IMR-90 (cell line): Measurements from ENCODE around the gene RAB20. TPM values are rescaled to one million over a fixed set of nuclear protein-coding genes. Genes with fewer than 3 reads are reported as not detected.

Source experiments
- ATAC-seq: fragments of 200-7000 bp; cut with Tn5 transposase; 2 replicates; pipeline ENCODE4 v1.9.1; 2020; ENCODE audit warnings: low read depth, mild to moderate bottlenecking, moderate library complexity
- BruUV-seq: library from RNA; stranded (reverse); fragments of 400-500 nt; replicated peaks from 2 replicates; lab custom pipeline; 2021; lab: Mats Ljungman, UMichigan
- CTCF ChIA-PET: fragments of 300-600 bp; formaldehyde crosslinking; extraction: SDS; loops from one replicate; lab custom pipeline; 2021; ENCODE audit warnings: antibody characterized with exemption; lab: Yijun Ruan, JAX
- POLR2A ChIA-PET: fragments of 300-600 bp; sonication (Branson Sonifier 250); formaldehyde crosslinking; loops from one replicate; lab custom pipeline; 2022; ENCODE audit warnings: antibody characterized with exemption; ENCODE audit not compliant: unreplicated experiment; lab: Charles Lee
- DNase-seq: peaks from one replicate; pipeline ENCODE4 v3.0.0; 2013
- H2AFZ ChIP-seq: replicated peaks from 2 replicates; pipeline ENCODE3; 2013; ENCODE audit warnings: low read length, mild to moderate bottlenecking; ENCODE audit not compliant: poor library complexity
- H2AK5ac ChIP-seq: 2 replicates; pipeline ENCODE4 v1.6.1; 2013; ENCODE audit warnings: low read depth, low read length, inconsistent platforms
- H2AK9ac ChIP-seq: replicated peaks from 2 replicates; pipeline ENCODE3; 2013; ENCODE audit warnings: mild to moderate bottlenecking, low read depth, low read length, moderate library complexity; ENCODE audit not compliant: poor library complexity
- H2BK120ac ChIP-seq: 2 replicates; pipeline ENCODE4 v1.6.1; 2013; ENCODE audit warnings: low read depth, low read length, inconsistent platforms
- H2BK15ac ChIP-seq: 3 replicates; pipeline ENCODE4 v1.6.1; 2013; ENCODE audit warnings: low read depth, low read length, inconsistent platforms
- H2BK20ac ChIP-seq: 2 replicates; pipeline ENCODE4 v1.6.1; 2013; ENCODE audit warnings: low read depth, mild to moderate bottlenecking, inconsistent platforms, low read length, moderate library complexity
- H2BK5ac ChIP-seq: 2 replicates; pipeline ENCODE4 v1.6.1; 2013; ENCODE audit warnings: mild to moderate bottlenecking, low read depth, low read length, inconsistent platforms; ENCODE audit not compliant: poor library complexity, severe bottlenecking
- H3K14ac ChIP-seq: replicated peaks from 2 replicates; pipeline ENCODE4 v1.6.1; 2013; ENCODE audit warnings: low read depth, low read length, inconsistent platforms
- H3K18ac ChIP-seq: 2 replicates; pipeline ENCODE4 v1.6.1; 2013; ENCODE audit warnings: low read depth, low read length, control low read depth
- H3K23ac ChIP-seq: 2 replicates; pipeline ENCODE4 v1.6.1; 2013; ENCODE audit warnings: low read depth, low read length, inconsistent platforms
- H3K27ac ChIP-seq: 2 replicates; pipeline ENCODE4 v1.5.1; 2013; ENCODE audit warnings: mild to moderate bottlenecking, control low read depth, low read length; ENCODE audit not compliant: insufficient read depth
- H3K27me3 ChIP-seq: 2 replicates; pipeline ENCODE4 v1.6.1; 2013; ENCODE audit warnings: low read length; ENCODE audit not compliant: control insufficient read depth, insufficient read depth
- H3K36me3 ChIP-seq: 2 replicates; pipeline ENCODE4 v1.6.1; 2013; ENCODE audit warnings: low read length, mixed read lengths; ENCODE audit not compliant: control insufficient read depth, insufficient read depth
- H3K4ac ChIP-seq: 2 replicates; pipeline ENCODE4 v1.6.1; 2013; ENCODE audit warnings: low read depth, low read length, inconsistent platforms
- H3K4me1 ChIP-seq: 2 replicates; pipeline ENCODE4 v1.6.1; 2013; ENCODE audit warnings: low read length, mixed read lengths; ENCODE audit not compliant: control insufficient read depth, insufficient read depth
- H3K4me2 ChIP-seq: 2 replicates; pipeline ENCODE4 v1.6.1; 2013; ENCODE audit warnings: low read depth, mild to moderate bottlenecking, control low read depth, low read length, moderate library complexity
- H3K4me3 ChIP-seq: 2 replicates; pipeline ENCODE4 v1.5.1; 2013; ENCODE audit warnings: low read depth, mild to moderate bottlenecking, control low read depth, low read length, moderate library complexity; ENCODE audit not compliant: insufficient read depth
- H3K56ac ChIP-seq: 2 replicates; pipeline ENCODE4 v1.6.1; 2013; ENCODE audit warnings: low read length, inconsistent platforms; ENCODE audit not compliant: insufficient read depth; ENCODE audit errors: extremely low read depth
- H3K79me1 ChIP-seq, 2 experiments: 2 replicates each; pipeline ENCODE4 v1.6.1; 2013; ENCODE audit warnings: low read length in 2 of 2, inconsistent platforms in 1 of 2, low read depth in 1 of 2
- H3K9ac ChIP-seq: 2 replicates; pipeline ENCODE4 v1.6.1; 2013; ENCODE audit warnings: low read depth, low read length, control low read depth
- H3K9me1 ChIP-seq: 2 replicates; pipeline ENCODE4 v1.6.1; 2013; ENCODE audit warnings: low read length, inconsistent platforms; ENCODE audit not compliant: insufficient read depth
- H3K9me3 ChIP-seq: 2 replicates; pipeline ENCODE4 v1.6.1; 2013; ENCODE audit warnings: low read length; ENCODE audit not compliant: control insufficient read depth, insufficient read depth
- H4K20me1 ChIP-seq: 2 replicates; pipeline ENCODE4 v1.6.1; 2013; ENCODE audit warnings: low read length, inconsistent platforms; ENCODE audit not compliant: insufficient read depth
- H4K5ac ChIP-seq: 2 replicates; pipeline ENCODE4 v1.6.1; 2013; ENCODE audit warnings: mild to moderate bottlenecking, low read depth, low read length, control low read depth
- H4K8ac ChIP-seq, 2 experiments: 2 replicates each; pipeline ENCODE4 v1.6.1; 2013; ENCODE audit warnings: low read depth in 2 of 2, low read length in 2 of 2, control low read depth in 1 of 2, inconsistent platforms in 1 of 2
- H4K91ac ChIP-seq: 2 replicates; pipeline ENCODE4 v1.6.1; 2013; ENCODE audit warnings: low read depth, low read length, inconsistent platforms; ENCODE audit not compliant: insufficient read depth
- BHLHE40 ChIP-seq: fragments of 150-350 bp; IDR thresholded peaks from 2 replicates; pipeline ENCODE4 v1.6.1; 2016; ENCODE audit warnings: mild to moderate bottlenecking, low read depth, low read length
- CEBPB ChIP-seq: IDR thresholded peaks from 2 replicates; pipeline ENCODE4 v1.6.1; 2012; ENCODE audit warnings: low read depth, low read length, improper control_type of control experiment
- CHD1 ChIP-seq: IDR thresholded peaks from 2 replicates; pipeline ENCODE4 v1.6.1; 2012; ENCODE audit warnings: low read depth, low read length, improper control_type of control experiment
- MAZ ChIP-seq: IDR thresholded peaks from 2 replicates; pipeline ENCODE4 v1.6.1; 2012; ENCODE audit warnings: low read depth, mild to moderate bottlenecking, low read length, improper control_type of control experiment, moderate library complexity, borderline replicate concordance
- MXI1 ChIP-seq: IDR thresholded peaks from 2 replicates; pipeline ENCODE4 v1.6.1; 2012; ENCODE audit warnings: low read depth, mild to moderate bottlenecking, low read length, moderate library complexity, borderline replicate concordance
- RAD21 ChIP-seq: IDR thresholded peaks from 2 replicates; pipeline ENCODE4 v1.6.1; 2012; ENCODE audit warnings: low read length, improper control_type of control experiment
- RFX5 ChIP-seq: IDR thresholded peaks from 2 replicates; pipeline ENCODE4 v1.8.0; 2012; ENCODE audit warnings: low read depth, mild to moderate bottlenecking, low read length, moderate library complexity
- SMC3 ChIP-seq: fragments of 150-350 bp; IDR thresholded peaks from 2 replicates; pipeline ENCODE4 v1.6.1; 2016; ENCODE audit warnings: low read depth, mild to moderate bottlenecking, antibody characterized with exemption, low read length, moderate library complexity
- WGBS, 2 experiments: methylation state at CpG; one replicate each; pipeline versions ENCODE4 v1.1.5 to v1.1.7; 2013; ENCODE audit warnings: missing lambda C conversion rate in 2 of 2; ENCODE audit not compliant: insufficient read length in 1 of 2; ENCODE audit errors: extremely low coverage in 2 of 2; 5-methylcytosine and 5-hydroxymethylcytosine counted together
- dilution Hi-C: fragments of 300-500 bp; cut with HindIII; formaldehyde crosslinking; loops from one replicate; pipeline ENCODE4 v1.14.3; 2018; ENCODE audit warnings: low sequenced_read_pairs; ENCODE audit not compliant: unreplicated experiment
- in situ Hi-C: fragments of 300-500 bp; cut with MboI; formaldehyde crosslinking; loops from 3 replicates; pipeline ENCODE4 v1.14.3; 2019; ENCODE audit warnings: low sequenced_read_pairs, inconsistent platforms, mixed read lengths
- intact Hi-C: fragments of 100-400 bp; cut with micrococcal nuclease; formaldehyde crosslinking; loops from 2 replicates; pipeline ENCODE4 v1.10.0; 2022
- polyA plus RNA-seq, 3 experiments: library from polyadenylated mRNA; depleted of rRNA; stranded (reverse); fragments of >200 nt; gene quantifications; 2 replicates each; pipeline ENCODE4 v1.2.3, GENCODE V29; 2012; ENCODE audit warnings: low replicate concordance in 1 of 3
- total RNA-seq: library from RNA; depleted of rRNA; stranded (reverse); fragments of >200 nt; gene quantifications from 2 replicates; pipeline ENCODE4 v1.2.3, GENCODE V29; 2012
- TF ChIP-seq, protein P1 (sequence below): conservative IDR thresholded peaks from 2 replicates; pipeline ENCODE4 v1.5.1; 2012; ENCODE audit warnings: mild to moderate bottlenecking, low read depth, low read length, improper control_type of control experiment
- TF ChIP-seq, protein P2 (sequence below): fragments of 150-350 bp; IDR thresholded peaks from 2 replicates; pipeline ENCODE4 v1.6.1; 2017; ENCODE audit warnings: mild to moderate bottlenecking, antibody characterized with exemption, low read length, low read depth

The RAB20 gene
- total and polyA plus RNA-seq, 2 of the 4 experiments (the other 2 are of a cell fraction), result 3.8 to 5.1 TPM

DNA sequence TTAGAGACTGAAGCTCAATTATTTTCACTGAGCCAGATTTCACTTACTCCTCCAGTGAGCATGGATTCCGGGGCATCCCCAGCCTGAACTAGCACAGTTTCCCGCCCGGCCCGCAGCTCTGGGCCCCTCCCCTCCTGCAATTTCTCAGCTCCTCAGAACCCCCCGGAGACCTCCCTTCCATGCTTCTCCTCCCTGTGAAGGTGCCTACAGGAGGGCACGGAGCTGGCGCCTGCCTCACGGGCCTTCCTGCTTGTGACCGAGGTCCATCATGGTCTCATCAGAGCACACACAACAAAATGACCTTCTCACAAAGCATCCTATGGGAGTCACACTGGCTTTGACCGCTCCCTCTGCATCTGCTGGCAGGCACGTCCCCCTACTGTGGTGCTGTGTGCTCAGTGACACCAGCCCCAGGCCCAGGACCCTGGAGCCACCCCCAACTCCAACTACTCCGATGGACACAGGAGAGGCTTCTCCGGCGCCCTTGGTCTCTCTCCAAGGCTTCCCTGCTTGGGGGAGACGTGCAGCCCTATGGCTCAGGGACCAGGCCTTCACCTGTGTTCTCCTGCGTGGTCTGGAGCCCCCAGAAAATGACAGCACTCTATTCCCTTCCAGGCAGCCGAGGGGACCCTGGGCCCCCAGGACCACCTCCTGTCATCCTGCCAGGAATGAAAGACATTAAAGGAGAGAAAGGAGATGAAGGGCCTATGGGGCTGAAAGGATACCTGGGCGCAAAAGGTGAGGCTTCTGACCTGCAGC is 77.1 kb downstream of the RAB20 start:
- DNase-seq (no peak), ATAC-seq (no peak)
- Histone ChIP-seq H3K4me1 (peaks cover 8% of the 10 kb centered on the region), H3K4me3 (no peak overlapping the region), H4K20me1 (peaks cover 10% of the 10 kb centered on the region; the same call in 1 of the 2 replicates), H3K4me2 (no peak overlapping the region), H4K8ac (no peak overlapping the region), H4K91ac (no peak overlapping the region), H2BK5ac (peak overlapping the region; percentile 12), H3K9me1 (peaks cover 8% of the 10 kb centered on the region; the same call in 1 of the 2 replicates), H3K27ac (no peak overlapping the region), H4K5ac (no peak overlapping the region), H3K79me1 (peaks cover 18 to 26% of the 10 kb centered on the region in 2 experiments), H2BK20ac (no peak overlapping the region), H3K9me3 (no peaks in the 10 kb centered on the region), H2BK120ac (no peak overlapping the region), H2AK9ac (no peak overlapping the region), H3K18ac (no peak overlapping the region), H3K9ac (no peak overlapping the region), H2BK15ac (no peak overlapping the region), H3K56ac (no peak overlapping the region), H3K4ac (no peak overlapping the region), H3K14ac (no peak overlapping the region), H3K27me3 (no peaks in the 10 kb centered on the region), H3K36me3 (peaks cover 71% of the 10 kb centered on the region), H2AFZ (no peak overlapping the region), H3K23ac (no peak overlapping the region), H2AK5ac (no peak overlapping the region)
- ChIA-PET POLR2A (no interaction called here), CTCF (no interaction called here)
- 96% methylated on average over 5 of the region's 18 CpGs; no CpG with 5 or more reads in 1 of the 2 experiments for WGBS, 2 experiments
- in situ Hi-C loops (no loop called here), intact Hi-C loops (no loop called here), dilution Hi-C loops (no loop called here)
- TF ChIP-seq BHLHE40 (no peak), RAD21 (no peak), CHD1 (no peak), MXI1 (no peak), MAZ (no peak), CEBPB (no peak), RFX5 (no peak), SMC3 (no peak)
- TF ChIP-seq, protein P1, sequence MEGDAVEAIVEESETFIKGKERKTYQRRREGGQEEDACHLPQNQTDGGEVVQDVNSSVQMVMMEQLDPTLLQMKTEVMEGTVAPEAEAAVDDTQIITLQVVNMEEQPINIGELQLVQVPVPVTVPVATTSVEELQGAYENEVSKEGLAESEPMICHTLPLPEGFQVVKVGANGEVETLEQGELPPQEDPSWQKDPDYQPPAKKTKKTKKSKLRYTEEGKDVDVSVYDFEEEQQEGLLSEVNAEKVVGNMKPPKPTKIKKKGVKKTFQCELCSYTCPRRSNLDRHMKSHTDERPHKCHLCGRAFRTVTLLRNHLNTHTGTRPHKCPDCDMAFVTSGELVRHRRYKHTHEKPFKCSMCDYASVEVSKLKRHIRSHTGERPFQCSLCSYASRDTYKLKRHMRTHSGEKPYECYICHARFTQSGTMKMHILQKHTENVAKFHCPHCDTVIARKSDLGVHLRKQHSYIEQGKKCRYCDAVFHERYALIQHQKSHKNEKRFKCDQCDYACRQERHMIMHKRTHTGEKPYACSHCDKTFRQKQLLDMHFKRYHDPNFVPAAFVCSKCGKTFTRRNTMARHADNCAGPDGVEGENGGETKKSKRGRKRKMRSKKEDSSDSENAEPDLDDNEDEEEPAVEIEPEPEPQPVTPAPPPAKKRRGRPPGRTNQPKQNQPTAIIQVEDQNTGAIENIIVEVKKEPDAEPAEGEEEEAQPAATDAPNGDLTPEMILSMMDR, result no peak
- TF ChIP-seq, protein P2, sequence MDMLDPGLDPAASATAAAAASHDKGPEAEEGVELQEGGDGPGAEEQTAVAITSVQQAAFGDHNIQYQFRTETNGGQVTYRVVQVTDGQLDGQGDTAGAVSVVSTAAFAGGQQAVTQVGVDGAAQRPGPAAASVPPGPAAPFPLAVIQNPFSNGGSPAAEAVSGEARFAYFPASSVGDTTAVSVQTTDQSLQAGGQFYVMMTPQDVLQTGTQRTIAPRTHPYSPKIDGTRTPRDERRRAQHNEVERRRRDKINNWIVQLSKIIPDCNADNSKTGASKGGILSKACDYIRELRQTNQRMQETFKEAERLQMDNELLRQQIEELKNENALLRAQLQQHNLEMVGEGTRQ, result no peak
- BruUV-seq, result TSS peak; percentile 33
